Left cardiac atrium (tissue), 4 donors: ENCODE results near the gene TCP10L. TPM values are rescaled to one million over a fixed set of nuclear protein-coding genes. Genes with fewer than 3 reads are reported as not detected.

ENCODE experiments used
- ATAC-seq, 2 donors: fragments of 200-7000 bp; cut with Tn5 transposase; one replicate each; pipeline ENCODE4 v1.9.1; 2020; ENCODE audit warnings: mild to moderate bottlenecking in 2 of 2, moderate library complexity in 2 of 2
- DNase-seq: peaks from one replicate; pipeline ENCODE4 v3.0.0-alpha.2; 2020
- intact Hi-C, 2 donors: fragments of 100-400 bp; cut with DNase I; formaldehyde crosslinking; loops; one replicate each; pipeline versions ENCODE4 v1.14.1 to v1.15.1; 2022 to 2023
- total RNA-seq, 2 donors: library from RNA; stranded (reverse); fragmentation: NEBNext Ultra II Directional; extraction: Animal tissue kit (Norgen Biotek cat#: 25700); gene quantifications; one replicate each; pipeline ENCODE4 v1.2.1, GENCODE V29; 2021
- donor health status: DM: no; HTN: yes; CAD: no.
- donor health status: DM: no; HTN: yes; CAD: no; lungs with severe emphysema.
- donor health status: DM: yes; HTN: yes; CAD: no.
- donor health status: Dilated cardiomyopathy.

Gene TCP10L
- total RNA-seq, 2 donors from 2014 or later = 1.9 to 2.6 TPM

GRCh38 chr21:32592929-32593502 lies 7.7 kb upstream of the TCP10L start:
- no peak for DNase-seq
- intact Hi-C loops = no loop called here
- ATAC-seq = no peak

- intact Hi-C loops = no loop called here
- ATAC-seq (no peak), DNase-seq (no peak)
These were observed 4.8 kb upstream of the TCP10L start for GRCh38 chr21:32590130-32590529.

GRCh38 chr21:32587651-32588050 lies 2.3 kb upstream of the TCP10L start:
- intact Hi-C loops = no loop called here
- DNase-seq (no peak), ATAC-seq (no peak)

- intact Hi-C loops = no loop called here
- DNase-seq (no peak), ATAC-seq (no peak)
These were observed 1.8 kb upstream of the TCP10L start for GRCh38 chr21:32587120-32587519.

GRCh38 chr21:32585970-32586369 lies 647 bp upstream of the TCP10L start:
- intact Hi-C loops = no loop called here
- no peak for DNase-seq
- ATAC-seq = no peak

GRCh38 chr21:32584472-32584871 lies 851 bp downstream of the TCP10L start:
- DNase-seq = no peak
- no peak for ATAC-seq
- intact Hi-C loops = no loop called here

- DNase-seq (no peak), ATAC-seq (no peak)
- intact Hi-C loops = no loop called here
These were observed 3.6 kb downstream of the TCP10L start for GRCh38 chr21:32581732-32582131.

GRCh38 chr21:32580949-32581348 lies 4.4 kb downstream of the TCP10L start:
- ATAC-seq = no peak
- intact Hi-C loops = no loop called here

GRCh38 chr21:32578107-32578691 lies 7.1 kb downstream of the TCP10L start:
- intact Hi-C loops = no loop called here
- ATAC-seq (no peak), DNase-seq (no peak)

More at GRCh38 chr21:32580949-32581348, 4.4 kb downstream of the TCP10L start:
- DNase-seq = no peak

- no peak for DNase-seq
- no peak for ATAC-seq
- intact Hi-C loops = no loop called here
These were observed 9.3 kb downstream of the TCP10L start for GRCh38 chr21:32576011-32576410.

- intact Hi-C loops = no loop called here
- ATAC-seq (no peak), DNase-seq (no peak)
These were observed 10.1 kb downstream of the TCP10L start for GRCh38 chr21:32574946-32575925.

GRCh38 chr21:32572574-32573420 lies 12.5 kb downstream of the TCP10L start:
- ATAC-seq (no peak), DNase-seq (no peak)
- intact Hi-C loops = no loop called here

GRCh38 chr21:32570456-32570855 lies 14.9 kb downstream of the TCP10L start:
- ATAC-seq (no peak), DNase-seq (no peak)
- intact Hi-C loops = no loop called here

GRCh38 chr21:32569261-32570230 lies 15.8 kb downstream of the TCP10L start:
- intact Hi-C loops = loop anchor here (2.0 to 5.0 kb wide), 3 partner anchors 47 to 167 kb away; no protein-coding TSS in a partner anchor
- DNase-seq = peak; percentile 80
- peak; percentile 92 to 96 for ATAC-seq

GRCh38 chr21:32567626-32568025 lies 17.7 kb downstream of the TCP10L start:
- no peak for DNase-seq
- ATAC-seq = no peak
- intact Hi-C loops = loop anchor here (2.0 to 5.0 kb wide), 3 partner anchors 45 to 165 kb away; no protein-coding TSS in a partner anchor

- DNase-seq = no peak
- intact Hi-C loops = loop anchor here (5.0 kb wide), 2 partner anchors 45 to 160 kb away; no protein-coding TSS in a partner anchor
- ATAC-seq = no peak
These were observed 18.5 kb downstream of the TCP10L start for GRCh38 chr21:32566741-32567389.

GRCh38 chr21:32565856-32566465 lies 19.4 kb downstream of the TCP10L start:
- intact Hi-C loops = loop anchor here (5.0 kb wide), 2 partner anchors 44 to 159 kb away; no protein-coding TSS in a partner anchor
- DNase-seq = no peak
- ATAC-seq = no peak
